Measurements from ENCODE around the gene ZMYND8. TPM values are rescaled to one million over a fixed set of nuclear protein-coding genes. Genes with fewer than 3 reads are reported as not detected.
"Not testable (repeated sequence)": the region's sequence is repeated elsewhere in the genome, so short reads cannot be mapped to it uniquely, and the experiment has no call there.

The ZMYND8 gene
- total RNA-seq, 4 donors from 2014 or later, result 22.7 to 44.5 (median 28.6) TPM

DNA sequence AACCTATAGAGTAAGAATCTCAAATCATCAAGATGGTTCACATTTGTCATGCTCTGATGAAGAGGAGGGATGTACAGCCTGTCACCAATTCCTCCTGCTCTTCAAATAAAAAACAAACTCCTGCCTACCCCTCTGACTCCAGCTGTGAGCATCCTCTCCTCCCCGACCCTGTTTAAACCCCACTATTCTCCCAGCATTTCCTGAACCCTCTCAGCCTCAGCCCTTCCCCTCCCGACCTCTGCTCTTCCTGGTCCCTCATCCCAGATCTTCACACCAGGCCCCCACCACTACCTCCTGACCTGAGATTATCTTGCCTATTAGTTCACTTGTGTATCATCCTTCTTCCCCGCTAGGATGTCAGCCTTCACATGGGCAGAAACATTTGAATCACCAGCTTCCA is 75.8 kb downstream of the ZMYND8 start:
- ATAC-seq (ENCODE audit: low FRiP score) (no peak), DNase-seq (ENCODE audit: low spot score) (no peak)
- no peak for TF ChIP-seq CTCF (IDR thresholded peaks at IDR 0.05)

DNA sequence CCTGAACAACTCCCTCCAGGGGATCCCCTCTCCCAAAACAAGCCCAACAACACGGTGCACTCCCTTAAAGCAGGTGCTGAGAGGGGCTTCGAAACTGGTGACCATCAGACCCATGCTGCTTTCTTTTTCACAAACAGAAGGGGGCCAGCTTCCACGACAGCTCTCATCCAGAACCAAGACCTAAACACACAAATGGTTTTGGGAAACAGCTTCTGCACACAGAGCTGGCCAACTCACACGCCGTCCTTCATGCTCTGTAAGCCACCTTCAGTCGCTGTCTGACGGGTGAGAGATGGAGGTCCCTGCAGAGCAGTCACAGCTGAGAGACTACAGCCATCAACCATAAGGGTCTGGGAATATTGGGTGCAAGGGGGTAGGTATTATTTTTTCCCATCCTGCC is 76.3 kb downstream of the ZMYND8 start:
- no peak for ATAC-seq (ENCODE audit: low FRiP score)
- no peak for TF ChIP-seq CTCF (IDR thresholded peaks at IDR 0.05)
- no peak for DNase-seq (ENCODE audit: low spot score)

GRCh38 chr20:47278907-47279348 is 77.6 kb downstream of the ZMYND8 start:
- ATAC-seq (ENCODE audit: low FRiP score) (no peak), DNase-seq (ENCODE audit: low spot score) (no peak)
- no peak for TF ChIP-seq CTCF (IDR thresholded peaks at IDR 0.05)

- ATAC-seq (ENCODE audit: low FRiP score); DNase-seq (ENCODE audit: low spot score): not testable (repeated sequence)
These were observed 79.0 kb downstream of the ZMYND8 start for GRCh38 chr20:47277535-47277872.

DNA sequence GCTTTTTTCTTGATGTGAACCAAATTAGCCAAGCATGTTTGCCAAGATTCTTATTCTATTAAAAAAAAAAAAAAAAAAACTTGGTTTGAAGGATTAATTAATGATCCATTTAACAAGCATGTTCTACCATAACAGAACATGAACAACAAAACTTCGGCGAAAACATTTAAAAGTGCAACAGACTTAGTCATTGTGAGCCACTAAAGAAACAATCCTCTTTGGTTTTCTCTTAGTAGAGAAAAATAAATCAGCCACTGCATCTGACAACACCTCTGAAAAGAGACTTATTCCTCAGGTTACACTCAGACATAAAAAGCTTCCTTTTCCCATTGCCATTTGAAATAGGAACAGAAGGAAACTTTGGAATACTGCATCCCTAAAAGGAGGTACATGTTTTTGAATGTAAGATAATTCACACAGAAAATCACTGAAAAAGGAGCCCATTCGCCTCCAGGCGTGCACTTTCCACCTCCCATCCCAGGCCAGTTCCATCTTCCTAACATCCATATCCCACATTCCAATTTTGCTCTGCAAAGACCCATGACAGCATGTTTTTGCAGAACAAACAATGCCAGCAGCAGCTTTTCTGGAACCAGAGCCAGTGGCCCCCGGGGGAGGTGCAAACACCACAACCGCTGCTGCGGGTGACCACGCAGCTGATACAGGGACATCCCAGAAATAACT is 79.5 kb downstream of the ZMYND8 start:
- ATAC-seq (ENCODE audit: low FRiP score) (no peak), DNase-seq (ENCODE audit: low spot score) (no peak)
- no peak for TF ChIP-seq CTCF (IDR thresholded peaks at IDR 0.05)

DNA sequence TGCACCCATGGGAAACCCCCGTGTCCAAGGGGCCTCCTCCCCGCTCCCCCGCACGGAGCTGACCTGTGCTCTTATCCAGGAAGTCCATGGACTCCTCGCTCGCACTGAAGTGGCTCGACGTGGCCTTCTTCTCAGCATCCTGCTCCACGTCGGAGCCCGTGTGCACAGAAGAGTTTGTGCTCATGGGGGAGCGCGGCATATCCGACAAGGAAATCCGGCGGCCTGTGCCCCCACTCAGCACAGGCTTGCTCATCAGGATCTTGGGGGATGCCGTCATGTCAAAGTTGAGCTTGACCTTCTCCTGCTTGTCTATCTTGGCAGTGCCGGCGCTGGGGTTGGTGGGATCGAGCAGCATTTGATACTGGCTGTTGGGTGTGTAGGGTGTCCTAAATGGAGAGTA is 80.2 kb downstream of the ZMYND8 start:
- no peak for DNase-seq (ENCODE audit: low spot score)
- no peak for ATAC-seq (ENCODE audit: low FRiP score)
- no peak for TF ChIP-seq CTCF (IDR thresholded peaks at IDR 0.05)

- TF ChIP-seq CTCF (IDR thresholded peaks at IDR 0.05), result no peak
- ATAC-seq (ENCODE audit: low FRiP score) (no peak), DNase-seq (ENCODE audit: low spot score) (no peak)
These were observed 81.0 kb downstream of the ZMYND8 start for GRCh38 chr20:47275548-47275947.
